HG03571 (cell line): ENCODE measurements around the gene DDX1.

Source experiments
- ATAC-seq: cut with Tn5 transposase; IDR thresholded peaks from one replicate; pipeline ENCODE4 v1.9.1; 2021; ENCODE audit not compliant: unreplicated experiment

Gene DDX1

DNA sequence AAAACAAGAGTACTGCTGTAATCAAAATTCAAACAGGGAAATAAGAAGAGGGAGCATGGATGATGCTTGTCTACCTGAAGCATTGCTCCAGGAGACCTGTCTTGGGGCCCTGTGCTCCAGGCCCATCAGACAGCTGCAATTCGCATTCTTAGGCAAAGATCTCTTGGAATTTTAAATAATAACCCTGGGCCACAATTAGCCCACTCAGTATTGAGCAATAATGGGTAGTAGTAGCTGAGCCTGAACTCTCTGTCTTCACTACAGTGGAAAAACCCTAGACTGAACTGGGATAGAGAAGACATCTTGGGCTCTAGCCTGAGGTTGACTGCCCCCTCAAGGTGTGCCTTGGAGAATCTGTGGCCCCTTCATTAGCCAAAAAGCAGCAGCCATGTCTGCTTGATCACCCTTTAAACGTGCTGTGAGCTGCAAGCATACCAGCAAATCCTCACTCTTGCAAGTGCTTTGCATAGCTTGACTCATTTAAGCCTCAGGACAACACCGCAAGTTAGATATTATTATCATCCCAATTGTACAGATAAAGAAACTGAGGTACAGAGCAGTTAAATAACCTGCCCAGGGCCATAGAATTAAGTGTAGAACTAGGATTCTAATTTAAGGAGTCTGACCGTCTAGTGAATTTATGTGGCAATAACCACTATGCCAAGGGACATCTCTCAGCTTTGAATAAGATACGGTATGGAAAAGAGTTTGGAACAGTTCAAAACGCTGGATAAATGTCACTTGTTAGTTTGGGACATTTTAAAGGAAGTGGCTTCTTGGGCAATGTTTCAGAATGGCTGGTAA, 69.0 kb downstream of the DDX1 start:
- ATAC-seq: no peak

- no peak for ATAC-seq
These were observed 69.6 kb downstream of the DDX1 start for GRCh38 chr2:15661295-15661569.

DNA sequence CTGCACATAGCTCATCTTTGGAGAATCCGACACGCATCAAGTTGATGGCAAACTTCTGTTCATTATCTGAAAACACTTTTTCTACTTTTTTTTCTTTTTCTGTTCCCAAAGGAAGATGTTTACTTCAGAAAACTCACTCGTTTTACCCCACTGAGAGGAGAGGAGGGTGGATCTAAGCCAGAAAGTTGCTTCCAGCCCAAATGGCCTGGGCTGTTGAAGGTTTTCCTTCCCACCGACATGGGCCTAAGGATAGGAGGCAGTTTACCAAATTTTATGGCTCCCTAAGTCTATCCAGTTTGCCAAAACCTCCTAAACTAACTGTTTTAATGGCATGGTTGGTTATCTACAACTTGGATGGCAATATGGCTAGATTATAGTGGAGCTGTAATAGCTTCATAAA, 70.4 kb downstream of the DDX1 start:
- no peak for ATAC-seq

GRCh38 chr2:15662579-15662978, 70.9 kb downstream of the DDX1 start:
- ATAC-seq: no peak

DNA sequence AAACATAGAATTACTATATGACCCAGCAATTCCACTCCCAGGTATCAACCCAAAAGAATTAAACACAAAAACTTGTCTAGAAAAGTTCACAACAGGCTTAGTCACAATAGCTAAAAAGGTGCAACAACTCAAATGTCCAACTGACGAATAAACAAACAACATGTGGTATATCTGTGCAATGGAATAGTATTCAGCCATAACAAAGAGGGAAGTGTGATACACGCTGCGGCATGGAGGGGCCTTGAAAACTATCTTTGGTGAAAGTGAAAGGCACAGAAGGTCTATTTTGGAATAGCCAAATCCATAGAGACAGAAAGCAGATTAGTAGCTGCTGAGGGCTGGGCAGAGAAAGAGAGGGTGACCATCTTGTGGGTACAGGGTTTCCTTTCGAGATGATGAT, 72.1 kb downstream of the DDX1 start:
- ATAC-seq: no peak

GRCh38 chr2:15664273-15665066, 72.8 kb downstream of the DDX1 start:
- no peak for ATAC-seq

GRCh38 chr2:15665067-15665942, 73.6 kb downstream of the DDX1 start:
- ATAC-seq: no peak

DNA sequence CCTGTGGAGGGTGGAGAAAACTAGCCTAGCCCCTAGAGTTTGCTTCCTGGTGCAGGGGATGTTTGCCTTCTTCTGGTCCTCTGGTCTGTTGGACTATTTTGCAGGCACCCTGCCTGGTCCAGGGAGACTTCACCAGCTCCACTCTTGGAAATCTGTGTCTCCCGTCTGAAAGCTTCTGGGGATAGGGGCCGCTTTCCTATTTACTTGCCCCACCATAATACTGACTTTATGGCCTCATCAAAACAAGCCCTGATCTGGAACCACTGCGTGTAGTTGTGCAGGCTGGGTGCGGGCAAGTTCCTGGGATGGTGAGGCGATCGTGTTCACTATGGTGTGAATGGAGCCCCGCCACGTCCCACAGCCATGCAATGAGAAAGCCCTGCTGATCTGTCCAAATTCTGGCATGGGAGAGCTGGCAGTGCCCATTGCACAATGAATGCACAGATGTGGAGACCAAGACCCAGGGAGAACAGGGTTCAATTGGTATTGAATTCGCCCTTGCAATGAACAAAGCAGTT, 74.3 kb downstream of the DDX1 start:
- no peak for ATAC-seq

- no peak for ATAC-seq
These were observed 75.5 kb downstream of the DDX1 start for GRCh38 chr2:15666861-15667808.

DNA sequence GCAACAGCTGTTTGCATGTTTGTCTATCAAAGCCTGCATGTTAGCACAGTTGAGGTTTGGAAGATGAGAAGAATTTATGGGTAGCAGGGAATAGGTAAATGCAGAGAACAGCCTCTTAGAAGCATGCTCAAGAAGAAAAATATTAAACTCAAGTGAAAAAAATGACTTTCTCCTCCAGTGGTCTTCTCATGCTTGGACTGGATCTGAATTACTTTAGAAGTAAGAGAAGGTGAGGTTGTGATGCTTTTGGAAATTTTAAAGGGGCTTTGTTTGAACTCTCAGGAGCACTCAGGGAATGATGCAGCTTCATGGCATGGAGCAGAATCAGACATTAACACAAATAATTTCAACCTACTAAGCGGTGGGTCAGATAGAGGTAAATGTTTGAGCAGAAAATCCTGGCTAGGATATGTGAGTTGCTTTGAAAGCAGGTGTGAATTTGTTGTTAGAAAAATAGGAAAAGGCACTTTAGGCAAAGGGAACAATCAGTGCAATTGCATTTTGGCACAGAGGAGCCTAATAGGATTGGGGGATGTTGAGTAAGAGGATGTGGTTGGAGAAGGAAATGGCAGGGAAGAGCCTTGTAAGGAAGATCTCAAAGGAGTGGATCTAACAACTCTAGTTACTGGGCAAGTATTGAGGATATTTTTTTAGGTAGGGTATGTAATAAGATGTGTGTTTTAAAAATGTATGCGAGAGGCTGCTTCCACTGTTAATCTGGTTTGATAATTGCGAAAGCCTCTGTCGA, 76.3 kb downstream of the DDX1 start:
- ATAC-seq: no peak

- ATAC-seq: no peak
These were observed 77.1 kb downstream of the DDX1 start for GRCh38 chr2:15668611-15669305.

GRCh38 chr2:15669375-15669910, 77.8 kb downstream of the DDX1 start:
- no peak for ATAC-seq

DNA sequence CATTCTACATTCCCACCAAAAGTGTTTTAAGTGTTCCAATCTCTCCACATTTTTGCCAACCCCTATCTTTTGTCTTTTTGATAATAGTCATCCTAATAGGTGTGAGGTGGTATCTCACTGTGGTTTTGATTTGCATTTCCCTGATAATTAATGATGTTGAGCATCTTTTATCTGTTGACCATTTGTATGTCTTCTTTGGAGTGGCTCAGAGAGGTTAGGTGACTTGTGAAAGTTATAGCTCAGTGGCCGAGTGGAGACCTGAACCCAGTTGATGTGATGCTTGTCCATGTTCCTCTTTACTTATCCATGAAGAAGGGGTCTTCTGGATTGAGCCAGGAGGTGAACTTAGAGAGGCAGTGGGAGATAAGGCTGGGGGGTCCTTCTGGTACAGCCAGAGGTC, 78.8 kb downstream of the DDX1 start:
- ATAC-seq: no peak

GRCh38 chr2:15670981-15671380, 79.3 kb downstream of the DDX1 start:
- ATAC-seq: no peak

- no peak for ATAC-seq
These were observed 79.7 kb downstream of the DDX1 start for GRCh38 chr2:15671409-15671808.

GRCh38 chr2:15671842-15672815, 80.5 kb downstream of the DDX1 start:
- ATAC-seq: no peak
